K562 (cell line): ENCODE measurements around the gene ELOVL1. TPM values are rescaled to one million over a fixed set of nuclear protein-coding genes. Genes with fewer than 3 reads are reported as not detected.

ENCODE experiments used
- FOXK1 ChIP-seq: sonication (generic); formaldehyde crosslinking; IDR thresholded peaks from 2 replicates; pipeline ENCODE4 v1.8.0; 2022; ENCODE audit warnings: missing genetic modification reagents, mild to moderate bottlenecking, borderline replicate concordance
- KAT8 ChIP-seq: fragments of 450-650 bp; IDR thresholded peaks from 2 replicates; pipeline ENCODE4 v1.6.1; 2016; ENCODE audit warnings: low read depth, mild to moderate bottlenecking
- MAFK ChIP-seq: IDR thresholded peaks from 2 replicates; pipeline ENCODE4 v1.6.1; 2011; ENCODE audit warnings: low read length, improper control_type of control experiment
- MIER1 ChIP-seq: fragments of 450-650 bp; IDR thresholded peaks from 2 replicates; pipeline ENCODE4 v1.6.1; 2016; ENCODE audit warnings: antibody characterized with exemption, mild to moderate bottlenecking, low read depth
- MTF1 ChIP-seq: fragments of 250-450 bp; sonication (Bioruptor Pico); IDR thresholded peaks from 2 replicates; pipeline ENCODE4 v1.9.0; 2021; ENCODE audit warnings: moderate library complexity, mild to moderate bottlenecking, inconsistent platforms, borderline replicate concordance
- MYC ChIP-seq, 2 experiments: fragments of 250-450 bp in 1 of 2; sonication (Bioruptor Pico) in 1 of 2; IDR thresholded peaks; 2 replicates each; pipeline versions ENCODE4 v1.5.1 to v1.6.1; 2012 to 2021; ENCODE audit warnings: low read depth in 2 of 2, borderline replicate concordance in 1 of 2, improper control_type of control experiment in 1 of 2, low read length in 1 of 2, mild to moderate bottlenecking in 1 of 2, moderate library complexity in 1 of 2
- PREB ChIP-seq: sonication (generic); formaldehyde crosslinking; IDR thresholded peaks from 2 replicates; pipeline ENCODE4 v1.8.1; 2023; ENCODE audit warnings: mild to moderate bottlenecking, missing genetic modification reagents
- RB1 ChIP-seq: fragments of 450-650 bp; IDR thresholded peaks from 2 replicates; pipeline ENCODE4 v1.6.1; 2017; ENCODE audit warnings: low read depth, mild to moderate bottlenecking
- SMAD1 ChIP-seq: fragments of 150-350 bp; IDR thresholded peaks from 2 replicates; pipeline ENCODE4 v1.6.1; 2014; ENCODE audit warnings: low read length, low read depth; ENCODE audit not compliant: partially characterized antibody
- SRSF9 ChIP-seq: fragments of 200-400 bp; formaldehyde crosslinking; IDR thresholded peaks from 2 replicates; pipeline ENCODE4 v1.6.1; 2017; ENCODE audit warnings: low read depth, low read length, borderline replicate concordance
- TCFL5 ChIP-seq: fragments of 250-450 bp; sonication (Bioruptor Pico); conservative IDR thresholded peaks from 2 replicates; pipeline ENCODE4 v1.6.1; 2021; ENCODE audit warnings: mild to moderate bottlenecking, moderate library complexity, matching md5 sums
- ZKSCAN3 ChIP-seq: fragments of 250-450 bp; sonication (Bioruptor Pico); IDR thresholded peaks from 2 replicates; pipeline ENCODE4 v1.4.0; 2020
- ZNF146 ChIP-seq: IDR thresholded peaks from one replicate; pipeline ENCODE4 v1.6.1; 2018; ENCODE audit warnings: missing compliant biosample characterization; ENCODE audit not compliant: unreplicated experiment
- ZNF217 ChIP-seq: sonication (generic); formaldehyde crosslinking; IDR thresholded peaks from 2 replicates; pipeline ENCODE4 v1.8.0; 2022; ENCODE audit warnings: mild to moderate bottlenecking, missing genetic modification reagents
- ZNF318 ChIP-seq, 2 experiments: fragments of 450-650 bp; IDR thresholded peaks; 2 replicates each; pipeline ENCODE4 v1.6.1; 2016; ENCODE audit warnings: mild to moderate bottlenecking in 2 of 2, borderline replicate concordance in 1 of 2, low read depth in 1 of 2, moderate library complexity in 1 of 2
- ZNF431 ChIP-seq: sonication (generic); formaldehyde crosslinking; IDR thresholded peaks from 2 replicates; pipeline ENCODE4 v1.8.0; 2022; ENCODE audit warnings: mild to moderate bottlenecking, missing genetic modification reagents
- polyA plus RNA-seq, 8 experiments: library from polyadenylated mRNA; depleted of rRNA in 4 of 8; stranded (reverse) in 5 of 8; unstranded in 3 of 8; fragments of >200 nt; fragmentation: Nextera tagmentation in 2 of 8; fragmentation: Illumina TruSeq in 1 of 8; extraction: Ambion mirVana in 2 of 8; extraction: Trizol in 1 of 8; gene quantifications; 2 replicates each; pipeline versions ENCODE4 v1.2.1 to v1.2.3, GENCODE V29; 2011 to 2014; ENCODE audit warnings: inconsistent platforms in 1 of 8, missing spikeins in 1 of 8
- total RNA-seq, 7 experiments: library from RNA; depleted of rRNA in 6 of 7; stranded (reverse); fragments of >200 nt in 6 of 7; fragmentation: Illumina TruSeq in 2 of 7; extraction: Trizol in 2 of 7; gene quantifications; 2 replicates each; pipeline versions ENCODE4 v1.2.1 to v1.2.3, GENCODE V29; 2011 to 2021; ENCODE audit warnings: low replicate concordance in 1 of 7

ELOVL1 gene
- total and polyA plus RNA-seq, 9 of the 15 experiments (the other 6 are each of a cell fraction or from before 2014, with no cell fraction given) = 51.0 to 157 (median 70.3) TPM

GRCh38 chr1:43405219-43405875 is 37.5 kb upstream of the ELOVL1 start (continued):
- TF ChIP-seq ZNF318 (IDR thresholded peaks at IDR 0.05; ENCODE audit: borderline replicate concordance in 1 of 2, low read depth in 1 of 2) (no peak), MAFK (peak; percentile 80), MYC (IDR thresholded peaks at IDR 0.05; ENCODE audit: low read depth, low read length) (peak; percentile 55; the same call in 1 of the 2 replicates), MYC (CRISPR knock-in tag; IDR thresholded peaks at IDR 0.05; ENCODE audit: borderline replicate concordance, low read depth) (no peak), ZNF431 (no peak), MIER1 (no peak), ZNF146 (CRISPR knock-in tag) (no peak), MTF1 (CRISPR knock-in tag) (no peak), ZKSCAN3 (CRISPR knock-in tag) (no peak), RB1 (no peak), KAT8 (no peak), SMAD1 (peak; percentile 45), TCFL5 (CRISPR knock-in tag) (no peak), FOXK1 (CRISPR knock-in tag) (no peak), ZNF217 (no peak), SRSF9 (no peak), PREB (no peak)
